AML-193 (cell line): Measurements from ENCODE around the gene BRINP2.

Source experiments
- DNase-seq, 2 experiments: peaks; one replicate each; lab custom pipeline; 2025; lab: John Stamatoyannopoulos, UW

The BRINP2 gene

GRCh38 chr1:177270863-177271262, 100.1 kb downstream of the BRINP2 start:
- DNase-seq, result no peak

DNA sequence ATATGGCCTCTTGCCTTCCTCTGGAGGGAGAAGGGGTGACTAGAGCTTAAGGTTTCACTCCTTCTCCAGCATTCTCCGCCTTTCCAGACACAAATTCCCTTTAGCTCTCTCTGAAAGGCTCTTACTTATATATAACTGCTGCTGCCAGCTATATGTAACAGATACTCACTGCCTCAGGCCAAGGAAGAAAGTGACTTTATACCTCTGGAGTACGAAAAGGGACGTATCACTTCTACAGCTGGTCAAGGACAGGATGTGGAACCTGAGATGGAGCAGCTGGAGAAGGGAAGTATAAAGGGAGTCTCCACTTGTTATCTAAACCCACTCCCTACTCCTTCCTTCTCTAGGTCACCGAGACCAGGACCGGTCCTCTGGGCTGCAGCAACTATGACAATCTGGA, 102.4 kb downstream of the BRINP2 start:
- no peak for DNase-seq

- DNase-seq, result no peak
Measured at GRCh38 chr1:177274687-177275211, 104.0 kb downstream of the BRINP2 start.

DNA sequence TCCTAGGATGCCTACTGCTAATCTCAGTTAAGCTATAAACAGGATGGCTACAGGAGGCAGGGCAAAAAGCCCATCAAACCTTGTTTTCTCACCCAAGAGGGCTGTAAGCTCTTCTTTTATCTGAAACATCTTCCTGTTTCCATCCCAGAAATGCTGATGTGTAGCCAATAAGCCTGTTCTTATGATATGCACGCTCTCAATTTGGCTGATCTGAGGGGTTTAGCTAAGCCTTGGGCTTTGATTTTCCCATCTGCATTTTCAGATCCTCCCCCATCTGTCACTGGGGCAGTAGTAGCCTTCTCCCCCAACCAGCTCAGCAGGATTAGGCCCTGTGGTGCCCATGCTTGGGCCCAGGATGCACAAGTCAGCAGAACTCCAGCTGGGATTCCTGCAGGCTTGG, 105.0 kb downstream of the BRINP2 start:
- DNase-seq, result no peak

DNA sequence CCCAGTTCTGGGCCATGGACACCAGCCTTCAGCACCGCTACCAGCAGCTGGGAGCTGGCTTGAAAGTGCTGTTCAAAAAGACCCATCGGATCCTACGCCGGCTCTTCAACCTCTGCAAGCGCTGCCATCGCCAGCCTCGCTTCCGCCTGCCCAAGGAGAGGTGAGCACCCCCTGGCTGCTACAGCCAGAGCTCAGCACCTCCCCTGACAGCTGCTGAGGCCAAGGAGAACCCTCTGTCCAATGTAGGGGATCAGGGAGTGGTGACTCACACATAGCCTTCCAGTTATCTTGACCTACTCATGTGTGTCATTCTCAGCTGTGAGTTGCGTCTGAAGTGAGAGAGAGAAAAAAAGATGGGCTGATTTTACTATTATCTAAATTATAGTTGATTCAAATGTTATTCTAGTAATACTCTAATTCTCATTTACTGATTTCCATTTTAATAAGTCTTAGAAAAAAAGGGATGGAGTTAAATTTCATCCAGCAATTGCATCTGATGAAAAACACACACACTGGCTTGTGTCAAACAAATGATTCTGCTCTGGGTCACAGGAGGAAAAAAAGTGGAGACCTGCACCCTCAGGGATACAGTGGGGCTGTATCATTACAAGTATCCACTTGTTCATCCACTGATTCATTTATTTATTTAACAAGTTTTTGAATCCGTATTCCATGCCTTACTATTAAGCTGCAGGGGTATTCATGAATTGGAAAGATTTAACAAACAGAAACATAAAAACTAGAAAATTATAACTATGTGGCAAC, 108.0 kb downstream of the BRINP2 start:
- no peak for DNase-seq

DNA sequence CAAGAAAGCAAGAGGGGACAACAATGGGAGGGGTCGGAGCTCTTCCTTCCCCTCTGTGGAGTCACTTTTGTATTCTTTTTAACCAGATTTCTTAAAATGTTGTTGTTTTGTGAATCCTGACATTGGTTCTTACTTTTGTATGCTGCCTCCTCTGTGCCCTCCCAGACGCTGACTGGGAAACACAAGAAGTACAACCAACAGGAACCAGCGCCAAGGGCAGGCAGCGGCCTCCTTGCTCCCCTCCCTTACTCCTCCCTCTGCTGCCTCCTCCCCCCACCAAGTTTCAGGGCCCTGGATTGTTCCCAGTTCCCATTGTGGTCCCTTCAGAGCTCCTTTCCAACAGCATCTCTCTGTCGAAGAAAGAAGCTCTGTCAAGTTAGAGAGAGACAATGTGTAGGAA, 111.1 kb downstream of the BRINP2 start:
- no peak for DNase-seq

DNA sequence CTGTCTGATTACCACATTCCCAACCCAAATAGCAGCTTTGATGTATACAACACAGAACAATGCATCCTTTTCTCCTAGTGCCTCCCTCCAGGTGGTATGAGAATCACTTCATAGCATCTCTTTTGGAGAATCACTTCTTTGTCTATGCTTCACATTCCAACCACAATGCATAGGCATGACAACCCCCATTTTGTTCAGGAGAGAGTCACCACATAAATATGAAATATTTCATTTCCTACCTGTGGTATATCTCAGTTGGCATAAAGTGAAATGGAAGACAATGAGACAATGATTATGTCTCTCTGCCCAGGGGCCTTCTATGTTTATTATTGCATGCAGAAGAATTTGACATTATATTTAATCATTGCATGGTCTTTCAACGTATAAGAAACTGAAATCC, 112.2 kb downstream of the BRINP2 start:
- DNase-seq, result no peak

DNA sequence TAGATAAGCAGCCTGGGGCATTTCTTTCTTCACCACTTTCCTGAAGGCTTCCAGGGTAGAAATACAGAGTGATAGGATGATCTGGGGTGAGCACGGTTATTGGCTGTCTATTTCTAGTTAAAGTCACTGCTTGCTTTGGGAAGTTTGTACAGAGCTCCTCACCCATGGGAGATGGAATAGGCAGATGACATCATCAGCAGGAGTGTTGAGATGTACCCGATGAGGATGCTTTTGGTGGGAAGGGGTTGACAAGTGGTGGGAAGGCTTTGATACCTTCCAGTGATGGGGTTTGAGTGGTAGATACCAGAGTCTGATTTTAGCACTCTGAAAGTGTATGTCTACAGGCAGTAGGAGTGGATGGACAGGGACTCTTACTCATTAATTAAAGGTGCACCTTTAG, 112.6 kb downstream of the BRINP2 start:
- DNase-seq, result no peak

DNA sequence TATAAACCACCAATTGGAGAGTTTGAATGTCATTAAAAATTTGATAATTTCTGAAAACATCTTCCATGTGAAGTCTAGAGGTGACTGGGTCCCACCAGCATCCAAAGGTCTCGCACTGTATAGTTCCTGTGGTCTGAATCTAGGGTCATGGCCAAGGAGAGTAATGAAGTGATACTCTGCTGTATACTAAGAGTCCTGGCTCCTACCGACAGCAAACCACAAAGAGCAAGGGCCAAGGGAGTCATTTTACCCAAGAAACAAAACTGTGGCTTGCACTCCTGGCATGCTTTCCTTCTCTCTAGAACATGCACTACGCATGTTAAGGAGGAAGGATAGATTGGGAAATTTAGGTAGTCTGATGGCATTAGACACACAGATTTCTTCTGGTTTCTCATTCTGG, 115.6 kb downstream of the BRINP2 start:
- no peak for DNase-seq

- no peak for DNase-seq
Measured at GRCh38 chr1:177287270-177287669, 116.5 kb downstream of the BRINP2 start.

DNA sequence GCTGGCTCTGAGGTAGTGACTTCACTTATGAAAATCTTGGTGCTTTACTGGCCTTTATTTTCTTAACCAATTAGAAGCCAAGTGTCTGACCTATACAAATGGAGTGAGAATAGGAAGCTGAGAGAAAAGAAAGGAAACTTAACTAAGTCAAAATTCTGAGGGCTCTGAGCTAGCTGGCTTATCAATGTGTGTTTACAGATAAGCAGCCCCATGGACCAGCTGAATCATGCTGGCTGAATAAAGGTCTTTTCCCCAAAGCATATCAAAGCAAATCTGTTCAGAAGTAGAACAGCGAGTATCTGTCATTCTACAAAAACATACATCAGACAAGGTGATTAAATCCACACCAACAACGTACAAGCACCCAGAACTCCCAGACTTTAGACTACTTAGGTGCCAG, 117.2 kb downstream of the BRINP2 start:
- no peak for DNase-seq

GRCh38 chr1:177289532-177289931, 118.8 kb downstream of the BRINP2 start:
- no peak for DNase-seq

DNA sequence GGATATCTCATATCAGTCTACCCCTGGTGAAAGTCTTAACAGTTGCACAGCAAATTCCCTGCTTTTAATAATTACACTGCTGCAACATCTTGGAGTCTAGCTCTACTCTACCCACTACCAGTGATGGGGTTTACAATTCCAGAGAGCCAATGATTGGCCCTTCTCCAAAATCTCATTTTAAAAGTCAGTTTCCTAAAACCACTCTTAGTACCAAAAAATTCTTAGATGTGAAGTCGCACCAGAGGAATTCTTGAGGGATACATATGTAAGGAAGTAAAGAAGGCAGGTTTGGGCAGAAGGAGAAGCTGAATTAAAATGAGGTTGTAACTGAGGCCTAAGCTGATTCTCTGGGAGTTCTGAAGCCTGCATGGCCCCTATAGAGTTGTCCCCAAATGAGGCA, 129.7 kb downstream of the BRINP2 start:
- no peak for DNase-seq

GRCh38 chr1:177301425-177302124, 130.8 kb downstream of the BRINP2 start:
- no peak for DNase-seq

DNA sequence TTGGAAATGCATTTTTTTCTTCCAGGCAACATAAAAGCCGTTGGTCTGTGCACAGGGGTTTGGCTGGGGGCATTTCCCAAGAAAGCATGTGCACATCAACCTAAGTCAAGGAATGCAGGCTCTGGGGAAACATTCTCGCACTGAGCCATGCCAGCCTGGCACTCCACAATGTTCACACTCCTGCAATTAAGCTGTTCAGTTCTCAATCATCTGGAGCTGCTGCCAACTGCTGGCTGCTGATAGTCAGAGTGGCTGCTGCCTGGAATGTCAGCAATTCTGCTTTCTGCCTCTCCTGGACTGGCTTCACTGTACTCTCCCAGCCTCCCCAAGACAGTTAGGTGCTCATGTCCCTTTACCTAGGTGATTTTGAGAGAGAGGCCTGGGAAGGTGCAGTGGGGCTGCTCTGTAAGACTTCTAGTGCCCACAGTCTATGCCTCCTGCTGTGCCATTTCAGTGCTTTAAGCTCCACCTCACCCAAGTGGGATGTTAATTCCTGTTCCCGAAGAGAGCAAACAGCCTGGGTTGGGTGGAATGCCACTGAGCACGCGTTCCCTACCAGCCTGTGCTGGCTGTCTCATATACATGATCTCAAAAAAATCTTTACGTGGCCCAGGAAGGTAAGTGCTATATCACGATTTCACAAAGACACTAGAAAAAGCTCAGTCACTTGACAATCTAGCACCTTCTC, 131.7 kb downstream of the BRINP2 start:
- DNase-seq, result no peak

GRCh38 chr1:177305040-177306018, 134.6 kb downstream of the BRINP2 start:
- DNase-seq, result no peak

DNA sequence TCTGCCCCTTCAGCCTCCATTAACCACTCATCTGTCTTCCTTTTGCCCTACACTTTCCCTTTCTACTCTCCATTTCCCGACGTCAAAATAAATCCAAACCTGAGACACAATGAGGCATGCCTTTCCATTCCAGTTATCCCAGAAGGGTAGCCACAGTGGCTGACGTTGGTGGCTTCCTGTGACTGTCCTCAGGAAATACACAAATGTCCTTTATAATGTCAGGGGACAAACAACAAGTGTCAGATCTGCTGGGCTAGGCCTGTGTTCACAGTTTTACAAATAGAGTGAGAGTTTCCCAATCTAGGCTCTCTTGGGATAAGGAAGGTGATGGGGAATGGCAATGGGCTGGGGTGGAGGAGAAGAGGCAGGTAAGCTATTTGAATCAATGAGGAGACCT, 135.3 kb downstream of the BRINP2 start:
- no peak for DNase-seq

- no peak for DNase-seq
Measured at GRCh38 chr1:177306981-177307380, 136.2 kb downstream of the BRINP2 start.

DNA sequence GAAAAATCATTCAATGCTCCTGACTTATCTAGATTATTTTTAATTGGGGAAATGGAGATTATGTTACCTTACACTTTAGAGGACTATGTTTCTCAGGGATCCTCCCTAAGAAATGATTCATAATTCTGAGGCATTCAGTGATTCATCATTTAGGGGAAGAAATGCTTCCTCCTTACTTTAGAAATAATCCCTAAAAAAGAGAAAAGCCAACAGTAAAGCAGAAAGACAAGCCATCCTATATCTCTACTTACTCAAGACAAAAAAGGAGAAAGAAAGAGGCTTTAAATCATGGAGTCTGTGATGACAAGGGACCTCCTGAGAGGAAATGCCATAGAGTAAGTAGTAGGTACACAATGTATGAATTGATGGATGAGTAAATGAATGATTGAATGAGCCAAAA, 137.0 kb downstream of the BRINP2 start:
- DNase-seq, result no peak

DNA sequence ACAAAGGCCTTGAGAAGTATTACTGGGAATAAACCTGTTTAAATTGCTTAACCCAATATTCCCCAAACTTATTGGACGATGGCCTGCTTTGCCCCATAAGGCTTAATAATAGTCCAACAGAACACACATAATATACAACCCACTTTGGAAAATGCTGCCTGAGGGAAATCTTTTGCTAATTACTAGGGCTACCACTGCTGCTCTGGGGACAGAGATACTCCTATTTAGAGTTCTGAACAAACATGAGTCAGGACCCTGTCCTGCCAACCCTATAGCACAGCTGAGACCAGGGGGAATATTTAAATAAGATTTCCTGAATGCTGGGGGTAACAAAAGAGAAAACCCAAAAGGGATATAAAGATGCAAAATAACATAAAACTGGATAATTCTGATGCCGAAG, 139.1 kb downstream of the BRINP2 start:
- no peak for DNase-seq

GRCh38 chr1:177310326-177310725, 139.6 kb downstream of the BRINP2 start:
- DNase-seq, result no peak

DNA sequence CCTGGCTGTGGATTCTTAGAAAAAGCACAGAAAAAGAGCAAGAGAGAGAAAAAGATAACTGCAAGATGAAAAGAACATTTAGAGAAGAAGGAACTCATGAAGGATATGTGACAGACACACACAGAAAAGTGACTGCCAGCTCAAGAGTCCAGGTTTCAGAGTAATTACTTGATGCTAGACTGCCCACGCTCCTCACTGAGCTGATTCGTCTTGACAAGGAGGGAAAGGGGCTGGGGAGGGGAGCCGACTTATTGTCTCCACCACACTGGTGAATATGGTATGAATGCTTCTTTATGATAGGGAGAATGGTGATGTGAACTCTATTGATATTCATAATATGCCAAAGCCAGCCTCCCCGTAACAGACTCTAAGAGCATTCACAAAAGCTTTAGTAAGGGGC, 140.4 kb downstream of the BRINP2 start:
- DNase-seq, result no peak
